Body of pancreas (tissue), 4 donors: Measurements from ENCODE around the gene WIPF2.
"Not testable (repeated sequence)": the region's sequence is repeated elsewhere in the genome, so short reads cannot be mapped to it uniquely, and the experiment has no call there.

Experiments
- POLR2A ChIP-seq, 3 donors: fragments of 450-650 bp; IDR thresholded peaks; one replicate each; pipeline ENCODE4 v1.6.1; 2016; ENCODE audit warnings: antibody characterized with exemption in 3 of 3, mild to moderate bottlenecking in 2 of 3
- TF ChIP-seq, protein P1 (sequence below), 7 experiments: fragments of 450-650 bp in 4 of 7; fragments of 200-600 bp in 3 of 7; sonication (generic) in 3 of 7; IDR thresholded peaks; one replicate each; pipeline ENCODE4 v1.5.1; 2016 to 2019; ENCODE audit warnings: antibody characterized with exemption in 7 of 7

DNA sequence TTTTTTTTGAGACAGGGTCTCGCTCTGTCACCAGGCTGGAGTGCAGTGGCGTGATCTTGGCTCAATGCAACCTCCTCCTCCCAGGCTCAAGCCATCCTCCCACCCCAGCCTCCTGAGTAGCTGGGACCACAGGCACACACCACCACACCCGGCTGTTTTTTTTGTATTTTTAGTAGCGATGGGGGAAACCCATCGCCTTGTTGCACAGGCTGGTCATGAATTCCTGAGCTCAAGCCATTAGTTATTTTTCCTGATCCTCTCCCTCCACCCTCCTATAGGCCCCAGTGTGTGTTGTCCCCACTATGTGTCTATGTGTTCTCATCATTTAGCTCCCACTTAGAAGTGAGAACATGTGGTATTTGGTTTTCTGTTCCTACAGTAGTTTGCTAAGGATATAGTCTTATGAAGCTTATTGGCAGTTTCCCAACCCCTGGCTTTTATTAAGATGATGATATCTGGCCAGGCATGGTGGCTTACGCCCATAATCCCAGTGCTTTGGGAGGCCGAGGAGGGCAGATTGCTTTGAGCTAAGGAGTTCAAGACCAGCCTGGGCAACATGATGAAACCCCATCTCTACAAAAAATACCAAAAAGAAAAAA, 80.2 kb downstream of the WIPF2 start:
- TF ChIP-seq, protein P1, sequence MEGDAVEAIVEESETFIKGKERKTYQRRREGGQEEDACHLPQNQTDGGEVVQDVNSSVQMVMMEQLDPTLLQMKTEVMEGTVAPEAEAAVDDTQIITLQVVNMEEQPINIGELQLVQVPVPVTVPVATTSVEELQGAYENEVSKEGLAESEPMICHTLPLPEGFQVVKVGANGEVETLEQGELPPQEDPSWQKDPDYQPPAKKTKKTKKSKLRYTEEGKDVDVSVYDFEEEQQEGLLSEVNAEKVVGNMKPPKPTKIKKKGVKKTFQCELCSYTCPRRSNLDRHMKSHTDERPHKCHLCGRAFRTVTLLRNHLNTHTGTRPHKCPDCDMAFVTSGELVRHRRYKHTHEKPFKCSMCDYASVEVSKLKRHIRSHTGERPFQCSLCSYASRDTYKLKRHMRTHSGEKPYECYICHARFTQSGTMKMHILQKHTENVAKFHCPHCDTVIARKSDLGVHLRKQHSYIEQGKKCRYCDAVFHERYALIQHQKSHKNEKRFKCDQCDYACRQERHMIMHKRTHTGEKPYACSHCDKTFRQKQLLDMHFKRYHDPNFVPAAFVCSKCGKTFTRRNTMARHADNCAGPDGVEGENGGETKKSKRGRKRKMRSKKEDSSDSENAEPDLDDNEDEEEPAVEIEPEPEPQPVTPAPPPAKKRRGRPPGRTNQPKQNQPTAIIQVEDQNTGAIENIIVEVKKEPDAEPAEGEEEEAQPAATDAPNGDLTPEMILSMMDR (IDR thresholded peaks at IDR 0.05), result not testable (repeated sequence)
- not testable (repeated sequence) for TF ChIP-seq POLR2A (IDR thresholded peaks at IDR 0.05)
